Tongue (tissue), 2 donors: ENCODE results near the gene GPR176. TPM values are rescaled to one million over a fixed set of nuclear protein-coding genes. Genes with fewer than 3 reads are reported as not detected.
"Not testable (repeated sequence)": the region's sequence is repeated elsewhere in the genome, so short reads cannot be mapped to it uniquely, and the experiment has no call there.

Source experiments
- DNase-seq: peaks from one replicate; pipeline ENCODE4 v3.0.0-alpha.2; 2015
- total RNA-seq: library from RNA; depleted of rRNA; stranded (reverse); fragments of >200 nt; gene quantifications from one replicate; pipeline ENCODE4 v1.2.3, GENCODE V29; 2014

GPR176 gene
- total RNA-seq, 1 donor from 2014 or later, result 4.1 TPM

- DNase-seq, result no peak
Measured at GRCh38 chr15:39856357-39856756, 63.7 kb downstream of the GPR176 start.

- no peak for DNase-seq
Measured at GRCh38 chr15:39855400-39855799, 64.7 kb downstream of the GPR176 start.

GRCh38 chr15:39854161-39854560 lies 65.9 kb downstream of the GPR176 start:
- no peak for DNase-seq

GRCh38 chr15:39852250-39852649 lies 67.8 kb downstream of the GPR176 start:
- DNase-seq, result no peak

- DNase-seq, result peak; percentile 10
Measured at GRCh38 chr15:39851500-39852092, 68.5 kb downstream of the GPR176 start.

- no peak for DNase-seq
Measured at GRCh38 chr15:39850436-39850835, 69.6 kb downstream of the GPR176 start.

- DNase-seq, result no peak
Measured at GRCh38 chr15:39846108-39846507, 74.0 kb downstream of the GPR176 start.

GRCh38 chr15:39845582-39845981 lies 74.5 kb downstream of the GPR176 start:
- no peak for DNase-seq

- DNase-seq, result no peak
Measured at GRCh38 chr15:39843565-39843964, 76.5 kb downstream of the GPR176 start.

- no peak for DNase-seq
Measured at GRCh38 chr15:39837454-39837853, 82.6 kb downstream of the GPR176 start.

- DNase-seq, result no peak
Measured at GRCh38 chr15:39835550-39835949, 84.5 kb downstream of the GPR176 start.

- DNase-seq, result no peak
Measured at GRCh38 chr15:39834256-39834655, 85.8 kb downstream of the GPR176 start.

- no peak for DNase-seq
Measured at GRCh38 chr15:39833515-39833981, 86.5 kb downstream of the GPR176 start.

GRCh38 chr15:39830166-39830565 lies 89.9 kb downstream of the GPR176 start:
- no peak for DNase-seq

GRCh38 chr15:39828374-39828931 lies 91.6 kb downstream of the GPR176 start:
- DNase-seq, result peak; percentile 60

- no peak for DNase-seq
Measured at GRCh38 chr15:39826975-39827374, 93.1 kb downstream of the GPR176 start.

GRCh38 chr15:39823634-39824033 lies 96.4 kb downstream of the GPR176 start:
- no peak for DNase-seq

GRCh38 chr15:39820050-39820602 lies 99.9 kb downstream of the GPR176 start:
- DNase-seq, result no peak

GRCh38 chr15:39819533-39819932 lies 100.5 kb downstream of the GPR176 start:
- no peak for DNase-seq

- DNase-seq, result no peak
Measured at GRCh38 chr15:39817892-39818291, 102.2 kb downstream of the GPR176 start.

GRCh38 chr15:39814489-39814888 lies 105.6 kb downstream of the GPR176 start:
- DNase-seq, result no peak

GRCh38 chr15:39812651-39813050 lies 107.4 kb downstream of the GPR176 start:
- DNase-seq, result not testable (repeated sequence)

GRCh38 chr15:39808909-39809308 lies 111.2 kb downstream of the GPR176 start:
- DNase-seq, result no peak

- DNase-seq, result no peak
Measured at GRCh38 chr15:39807791-39808190, 112.3 kb downstream of the GPR176 start.
